H1 (cell line): Measurements from ENCODE around the gene UGT1A7. TPM values are rescaled to one million over a fixed set of nuclear protein-coding genes. Genes with fewer than 3 reads are reported as not detected.

Experiments used
- CTCF ChIA-PET: fragments of 300-600 bp; sonication (Branson Sonifier 250); formaldehyde crosslinking; loops from one replicate; lab custom pipeline; 2021; ENCODE audit not compliant: partially characterized antibody; lab: Charles Lee
- POLR2A ChIA-PET: fragments of 300-600 bp; sonication (Branson Sonifier 250); formaldehyde crosslinking; loops from one replicate; lab custom pipeline; 2021; ENCODE audit warnings: inconsistent platforms; ENCODE audit not compliant: partially characterized antibody; lab: Charles Lee
- DNase-seq, 2 experiments: peaks; one replicate each; pipeline versions ENCODE4 v3.0.0 to v3.0.0-alpha.2; 2010 to 2022; ENCODE audit warnings: low spot score in 2 of 2, low read depth in 1 of 2, mixed read lengths in 1 of 2
- FAIRE-seq: peaks from 2 replicates; lab custom pipeline; 2011; peaks lifted over from hg19 to GRCh38; lab: Jason Lieb, UNC
- H2AFZ ChIP-seq: 2 replicates; pipeline ENCODE4 v1.8.1; 2012; ENCODE audit warnings: low read length, inconsistent platforms
- H2AK5ac ChIP-seq: 2 replicates; pipeline ENCODE4 v1.6.1; 2013; ENCODE audit warnings: low read depth, low read length
- H2BK120ac ChIP-seq: replicated peaks from 2 replicates; pipeline ENCODE3; 2013; ENCODE audit warnings: low read depth, low read length, inconsistent platforms
- H2BK12ac ChIP-seq: 2 replicates; pipeline ENCODE4 v1.6.1; 2013; ENCODE audit warnings: low read depth, low read length
- H2BK15ac ChIP-seq: 2 replicates; pipeline ENCODE4 v1.6.1; 2013; ENCODE audit warnings: low read length
- H2BK20ac ChIP-seq: 2 replicates; pipeline ENCODE4 v1.6.1; 2013; ENCODE audit warnings: low read length
- H2BK5ac ChIP-seq: 2 replicates; pipeline ENCODE4 v1.6.1; 2013; ENCODE audit warnings: low read depth, low read length
- H3K14ac ChIP-seq: 2 replicates; pipeline ENCODE4 v1.6.1; 2013; ENCODE audit warnings: inconsistent platforms; ENCODE audit not compliant: insufficient read length
- H3K18ac ChIP-seq: 2 replicates; pipeline ENCODE4 v1.6.1; 2013; ENCODE audit warnings: low read length; ENCODE audit errors: extremely low read depth
- H3K23ac ChIP-seq: 2 replicates; pipeline ENCODE4 v1.6.1; 2013; ENCODE audit warnings: inconsistent platforms; ENCODE audit not compliant: insufficient read length
- H3K23me2 ChIP-seq: 2 replicates; pipeline ENCODE4 v1.6.1; 2013; ENCODE audit warnings: low read depth, low read length
- H3K27ac ChIP-seq: 2 replicates; pipeline ENCODE4 v1.6.1; 2011; ENCODE audit warnings: low read depth, low read length, inconsistent platforms
- H3K27me3 ChIP-seq, 4 experiments: replicated peaks in 1 of 4; 1 replicate in 1 of 4; 2 replicates in 3 of 4; pipeline versions ENCODE4 v1.6.1 to v1.8.1; 2011 to 2013; ENCODE audit warnings: low read length in 3 of 4, mild to moderate bottlenecking in 3 of 4, inconsistent platforms in 2 of 4, mixed read lengths in 2 of 4, moderate library complexity in 1 of 4; ENCODE audit not compliant: control insufficient read depth in 3 of 4, insufficient read depth in 3 of 4; ENCODE audit errors: extremely low read depth in 1 of 4
- H3K36me3 ChIP-seq, 4 experiments: 2 replicates each; pipeline versions ENCODE4 v1.6.1 to v1.8.1; 2011 to 2013; ENCODE audit warnings: mild to moderate bottlenecking in 4 of 4, low read length in 3 of 4, moderate library complexity in 2 of 4, control low read depth in 1 of 4, inconsistent platforms in 1 of 4; ENCODE audit not compliant: insufficient read depth in 4 of 4, control insufficient read depth in 2 of 4
- H3K4ac ChIP-seq: replicated peaks from 2 replicates; pipeline ENCODE3; 2013; ENCODE audit warnings: low read length, low read depth, mixed read lengths, inconsistent platforms; ENCODE audit not compliant: insufficient read length
- H3K4me1 ChIP-seq, 4 experiments: replicated peaks in 1 of 4; 1 replicate in 1 of 4; 2 replicates in 3 of 4; pipeline versions ENCODE4 v1.6.1 to v1.8.1; 2011 to 2013; ENCODE audit warnings: low read length in 3 of 4, inconsistent platforms in 2 of 4, mixed read lengths in 1 of 4; ENCODE audit not compliant: insufficient read depth in 4 of 4, control insufficient read depth in 3 of 4
- H3K4me2 ChIP-seq, 2 experiments: 2 replicates each; pipeline versions ENCODE4 v1.6.1 to v1.8.1; 2011 to 2013; ENCODE audit warnings: low read depth in 2 of 2, low read length in 2 of 2, control low read depth in 1 of 2, inconsistent platforms in 1 of 2, mild to moderate bottlenecking in 1 of 2; ENCODE audit not compliant: insufficient read depth in 1 of 2
- H3K4me3 ChIP-seq, 4 experiments: fragments of 200-600, 300-600 bp in 1 of 4; sonication (generic), shearing (Covaris generic), sonication (Bioruptor Twin) in 1 of 4; 2 replicates each; pipeline versions ENCODE4 v1.5.1 to v1.8.1; 2011 to 2016; ENCODE audit warnings: low read length in 4 of 4, low read depth in 3 of 4, control low read depth in 2 of 4, inconsistent platforms in 2 of 4, mild to moderate bottlenecking in 2 of 4, mixed read lengths in 1 of 4, moderate library complexity in 1 of 4; ENCODE audit not compliant: insufficient read depth in 2 of 4; ENCODE audit errors: extremely low read depth in 1 of 4
- H3K56ac ChIP-seq: replicated peaks from 2 replicates; pipeline ENCODE3; 2013; ENCODE audit warnings: low read depth, mild to moderate bottlenecking, mixed read lengths, low read length, inconsistent platforms; ENCODE audit not compliant: insufficient read length
- H3K79me1 ChIP-seq: 2 replicates; pipeline ENCODE4 v1.6.1; 2013; ENCODE audit warnings: low read depth, low read length, control low read depth
- H3K79me2 ChIP-seq, 2 experiments: 2 replicates each; pipeline versions ENCODE4 v1.6.1 to v1.8.1; 2012 to 2013; ENCODE audit warnings: low read length in 2 of 2, mild to moderate bottlenecking in 2 of 2, inconsistent platforms in 1 of 2; ENCODE audit not compliant: insufficient read depth in 2 of 2, control insufficient read depth in 1 of 2
- H3K9ac ChIP-seq, 4 experiments: replicated peaks in 1 of 4; 1 replicate in 1 of 4; 2 replicates in 3 of 4; pipeline versions ENCODE4 v1.6.1 to v1.8.1; 2011 to 2013; ENCODE audit warnings: low read depth in 3 of 4, low read length in 3 of 4, control low read depth in 2 of 4, mild to moderate bottlenecking in 2 of 4, moderate library complexity in 2 of 4, inconsistent platforms in 1 of 4; ENCODE audit errors: extremely low read depth in 1 of 4
- H3K9me3 ChIP-seq, 2 experiments: 2 replicates each; pipeline versions ENCODE4 v1.6.1 to v1.8.1; 2012 to 2013; ENCODE audit warnings: mild to moderate bottlenecking in 2 of 2, moderate library complexity in 2 of 2, control low read depth in 1 of 2, inconsistent platforms in 1 of 2, low read depth in 1 of 2, low read length in 1 of 2, mixed read lengths in 1 of 2; ENCODE audit not compliant: insufficient read depth in 2 of 2
- H4K20me1 ChIP-seq, 2 experiments: replicated peaks in 1 of 2; 2 replicates each; pipeline versions ENCODE3 to v1.8.1; 2011 to 2013; ENCODE audit warnings: inconsistent platforms in 2 of 2, low read length in 2 of 2, mild to moderate bottlenecking in 1 of 2; ENCODE audit not compliant: insufficient read depth in 2 of 2, control insufficient read depth in 1 of 2
- H4K5ac ChIP-seq: 2 replicates; pipeline ENCODE4 v1.6.1; 2013; ENCODE audit warnings: low read length, low read depth, mixed read lengths, inconsistent platforms; ENCODE audit not compliant: insufficient read length
- H4K8ac ChIP-seq: 2 replicates; pipeline ENCODE4 v1.8.0; 2013; ENCODE audit warnings: mild to moderate bottlenecking, moderate library complexity, low read length, inconsistent platforms; ENCODE audit not compliant: insufficient read depth; ENCODE audit errors: extremely low read depth
- H4K91ac ChIP-seq: replicated peaks from 2 replicates; pipeline ENCODE3; 2013; ENCODE audit warnings: low read length, mixed read lengths, inconsistent platforms; ENCODE audit not compliant: insufficient read length
- CEBPB ChIP-seq: IDR thresholded peaks from 2 replicates; pipeline ENCODE4 v1.6.1; 2012; ENCODE audit warnings: low read depth, low read length
- CHD2 ChIP-seq: IDR thresholded peaks from 2 replicates; pipeline ENCODE4 v1.6.1; 2012; ENCODE audit warnings: low read length, improper control_type of control experiment
- CTBP2 ChIP-seq: IDR thresholded peaks from 2 replicates; pipeline ENCODE4 v1.7.0; 2011; ENCODE audit warnings: borderline replicate concordance, mild to moderate bottlenecking, moderate library complexity, mixed read lengths, low read length; ENCODE audit not compliant: insufficient read depth, insufficient read length
- EZH2 ChIP-seq: fragments of 200-600 bp; sonication (generic); IDR thresholded peaks from 2 replicates; pipeline ENCODE4 v1.7.1; 2012; ENCODE audit warnings: low read depth, mild to moderate bottlenecking, moderate library complexity, low read length, inconsistent platforms; ENCODE audit not compliant: severe bottlenecking
- GABPA ChIP-seq: IDR thresholded peaks from 2 replicates; pipeline ENCODE4 v1.6.1; 2011; ENCODE audit warnings: mild to moderate bottlenecking, low read length, moderate library complexity, borderline replicate concordance; ENCODE audit not compliant: insufficient read depth
- HDAC6 ChIP-seq: IDR thresholded peaks from one replicate; pipeline ENCODE4 v1.7.1; 2012; ENCODE audit warnings: low read depth, mild to moderate bottlenecking, inconsistent platforms, low read length, moderate library complexity
- POLR2A ChIP-seq, 2 experiments: IDR thresholded peaks; 1 replicate in 1 of 2; 2 replicates in 1 of 2; pipeline ENCODE4 v1.6.1; 2011; ENCODE audit warnings: low read depth in 2 of 2, low read length in 2 of 2, mild to moderate bottlenecking in 2 of 2; ENCODE audit errors: control extremely low read depth in 1 of 2
- POU5F1 ChIP-seq: IDR thresholded peaks from 2 replicates; pipeline ENCODE4 v1.6.1; 2011; ENCODE audit warnings: low read depth, mild to moderate bottlenecking, low read length, moderate library complexity
- RBBP5 ChIP-seq: IDR thresholded peaks from 2 replicates; pipeline ENCODE4 v1.7.1; 2012; ENCODE audit warnings: low read depth, mild to moderate bottlenecking, inconsistent platforms, low read length, moderate library complexity, borderline replicate concordance
- RXRA ChIP-seq: IDR thresholded peaks from 2 replicates; pipeline ENCODE4 v1.6.1; 2011; ENCODE audit warnings: low read depth, mild to moderate bottlenecking, low read length, moderate library complexity; ENCODE audit not compliant: insufficient read depth
- SRF ChIP-seq: IDR thresholded peaks from 2 replicates; pipeline ENCODE4 v1.6.1; 2011; ENCODE audit warnings: mild to moderate bottlenecking, low read depth, low read length, moderate library complexity
- TAF7 ChIP-seq: optimal IDR thresholded peaks from 2 replicates; pipeline ENCODE3; 2011; ENCODE audit warnings: low read depth, mild to moderate bottlenecking, inconsistent platforms, low read length, moderate library complexity, borderline replicate concordance
- WGBS, 2 experiments: shearing (Covaris generic) in 1 of 2; methylation state at CpG; one replicate each; pipeline versions ENCODE4 v1.1.6 to v1.1.7; 2013 to 2015; ENCODE audit warnings: low lambda C conversion rate in 2 of 2, mixed read lengths in 2 of 2, inconsistent platforms in 1 of 2, low coverage in 1 of 2, missing lambda C conversion rate in 1 of 2; ENCODE audit not compliant: insufficient replicate concordance in 2 of 2, insufficient coverage in 1 of 2, insufficient read length in 1 of 2; ENCODE audit errors: extremely low coverage in 1 of 2, missing lambda C conversion rate in 1 of 2; 5-methylcytosine and 5-hydroxymethylcytosine counted together
- polyA plus RNA-seq, 7 experiments: library from polyadenylated mRNA; depleted of rRNA in 3 of 7; stranded (reverse) in 5 of 7; unstranded in 2 of 7; fragments of >200 nt in 5 of 7; fragments of 200-250 nt in 2 of 7; gene quantifications; 1 replicate in 5 of 7; 2 replicates in 1 of 7; 4 replicates in 1 of 7; pipeline versions ENCODE4 v1.2.1 to v1.2.3, GENCODE V29; 2011 to 2013; ENCODE audit warnings: missing spikeins in 2 of 7, mixed read lengths in 2 of 7
- total RNA-seq: library from RNA; stranded (reverse); fragmentation: NEBNext Ultra II Directional; extraction: Animal tissue kit (Norgen Biotek cat#: 25700); gene quantifications from 2 replicates; pipeline ENCODE4 v1.2.1, GENCODE V29; 2021

UGT1A7 gene
- total and polyA plus RNA-seq, 2 of the 8 experiments (the other 6 are each of a cell fraction or from before 2014, with no cell fraction given): not detected

DNA sequence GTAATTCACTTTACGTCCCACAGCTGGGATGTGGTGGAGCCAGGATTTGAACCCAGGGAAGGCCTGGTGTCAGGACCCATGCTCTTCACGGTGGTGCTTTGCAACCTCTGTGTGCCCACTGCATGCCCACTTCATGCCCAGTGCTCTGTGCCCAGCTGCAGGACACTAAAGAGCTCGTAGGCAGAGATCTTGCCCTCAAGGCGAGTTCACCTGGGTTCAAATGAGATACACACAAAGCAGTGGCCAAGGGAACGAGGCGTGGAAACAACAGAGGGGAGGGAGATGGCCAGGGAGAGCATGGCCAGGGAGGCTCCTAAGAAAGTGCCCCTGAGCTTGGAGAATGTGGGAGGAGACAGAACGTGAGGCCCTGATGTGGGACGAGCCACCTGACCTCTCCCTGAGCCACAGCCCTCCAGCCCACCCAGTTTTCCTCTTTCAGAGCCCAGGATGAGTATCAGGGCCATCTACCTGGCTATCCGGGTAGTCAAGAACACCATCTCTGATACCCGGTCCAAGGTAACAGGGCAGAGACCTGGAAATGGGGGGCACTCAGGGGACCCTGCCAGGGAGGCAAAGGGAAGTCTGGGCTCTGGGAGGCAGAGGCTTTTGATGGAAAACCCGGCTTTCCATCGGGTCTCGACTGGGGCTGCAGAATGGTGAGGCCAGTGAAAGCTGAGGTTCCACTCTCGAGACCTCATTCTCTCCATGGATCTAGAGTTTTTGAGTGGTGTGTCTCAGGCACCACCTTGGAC is 116.8 kb downstream of the UGT1A7 start:
- no peak for FAIRE-seq
- H2BK5ac ChIP-seq: no peak overlapping the region
- H3K79me2 ChIP-seq: no peaks in the 10 kb centered on the region
- no peak overlapping the region for H2BK120ac ChIP-seq
- no peak overlapping the region for H2AFZ ChIP-seq
- no peaks in the 10 kb centered on the region for H3K36me3 ChIP-seq
- POLR2A ChIA-PET: interaction anchor here (0.7 kb wide), 1 partner anchor 426 kb away, joined by 3 read pairs; no protein-coding TSS in a partner anchor
- no peak overlapping the region for H3K4ac ChIP-seq
- H3K27ac ChIP-seq: no peak overlapping the region
- H2BK20ac ChIP-seq: no peak overlapping the region
- peaks cover 0 to 3% of the 10 kb centered on the region in 2 experiments; a peak in 2 of 4 replicates for H3K9me3 ChIP-seq
- no peak overlapping the region for H3K14ac ChIP-seq
- H3K9ac ChIP-seq: no peak overlapping the region
- H3K23ac ChIP-seq: no peak overlapping the region
- H4K20me1 ChIP-seq: no peaks in the 10 kb centered on the region
- H3K27me3 ChIP-seq: no peaks in the 10 kb centered on the region
- TF ChIP-seq GABPA (no peak), HDAC6 (no peak), EZH2 (no peak), CTBP2 (no peak), TAF7 (no peak), RBBP5 (no peak), POLR2A (IDR thresholded peaks at IDR 0.05; ENCODE audit: control extremely low read depth in 1 of 2, low read depth in 2 of 2, low read length in 2 of 2) (no peak), CHD2 (no peak), POU5F1 (no peak), CEBPB (no peak), RXRA (no peak), SRF (no peak)
- TF ChIP-seq, all 59 proteins: peak for 0
- Histone ChIP-seq H3K56ac (no peak overlapping the region), H3K4me1 (no peaks in the 10 kb centered on the region), H4K91ac (no peak overlapping the region), H3K4me2 (no peak overlapping the region), H4K8ac (no peak overlapping the region), H3K79me1 (no peaks in the 10 kb centered on the region), H3K18ac (no peak overlapping the region), H3K23me2 (no peaks in the 10 kb centered on the region), H2AK5ac (no peak overlapping the region), H2BK15ac (no peak overlapping the region), H2BK12ac (0 out of 2 replicates have a peak overlapping the region, but pooled peaks have one; percentile 27), H3K4me3 (no peak overlapping the region), H4K5ac (no peak overlapping the region)
- DNase-seq: peak in 1 of 2 experiments; percentile 19
- CTCF ChIA-PET: no interaction called here
- WGBS, 2 experiments: 83% methylated on average over 13 of the region's 14 CpGs; no CpG with 5 or more reads in 1 of the 2 experiments
